GM13977 (cell line): ENCODE measurements around the gene ASIC2.

Source experiments
- DNase-seq: peaks from one replicate; pipeline ENCODE4 v3.0.0; 2012; ENCODE audit warnings: low spot score
- CTCF ChIP-seq: IDR thresholded peaks from 2 replicates; pipeline ENCODE4 v1.5.1; 2012; ENCODE audit warnings: mild to moderate bottlenecking, control low read depth; ENCODE audit not compliant: insufficient read depth; ENCODE audit errors: extremely low read depth, missing control alignments
- in situ Hi-C: fragments of 300-500 bp; cut with MboI; formaldehyde crosslinking; loops from one replicate; pipeline ENCODE4 v1.12.0; 2022; ENCODE audit warnings: low sequenced_read_pairs, low pct_unique_long_range_greater_than_20kb, mixed read lengths, inconsistent platforms; ENCODE audit not compliant: unreplicated experiment

Gene ASIC2

DNA sequence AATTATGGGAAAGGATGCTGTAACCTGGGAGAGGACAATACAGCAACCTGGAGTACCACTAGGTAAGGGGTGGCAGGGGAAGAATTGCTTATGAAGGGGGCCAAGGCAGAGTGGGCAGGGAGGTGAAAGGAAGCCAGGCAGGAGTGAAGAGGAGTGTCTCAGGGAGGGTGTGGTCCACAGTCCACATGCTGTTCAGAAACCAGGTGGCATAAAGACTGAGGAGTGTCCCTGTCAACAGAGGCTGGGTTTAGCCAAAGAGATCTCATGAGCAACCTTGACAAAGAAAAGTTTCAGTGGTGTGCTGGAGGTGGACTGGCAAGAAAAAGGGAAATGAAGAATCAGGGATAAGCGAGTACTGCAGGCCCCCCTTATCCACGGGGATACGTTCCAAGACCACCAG, 213.0 kb downstream of the ASIC2 start:
- in situ Hi-C loops = no loop called here
- TF ChIP-seq CTCF = no peak
- DNase-seq = no peak

- in situ Hi-C loops = no loop called here
- TF ChIP-seq CTCF = no peak
- DNase-seq = no peak
Observed at GRCh38 chr17:33079201-33079600, 213.9 kb downstream of the ASIC2 start.

GRCh38 chr17:33076979-33077378, 216.1 kb downstream of the ASIC2 start:
- no peak for TF ChIP-seq CTCF
- no peak for DNase-seq
- in situ Hi-C loops = no loop called here

GRCh38 chr17:33073416-33073815, 219.7 kb downstream of the ASIC2 start:
- in situ Hi-C loops = no loop called here

GRCh38 chr17:33072421-33073161, 220.5 kb downstream of the ASIC2 start:
- in situ Hi-C loops = no loop called here
- TF ChIP-seq CTCF = no peak
- DNase-seq = no peak

More at GRCh38 chr17:33073416-33073815, 219.7 kb downstream of the ASIC2 start:
- TF ChIP-seq CTCF = no peak
- DNase-seq = no peak

DNA sequence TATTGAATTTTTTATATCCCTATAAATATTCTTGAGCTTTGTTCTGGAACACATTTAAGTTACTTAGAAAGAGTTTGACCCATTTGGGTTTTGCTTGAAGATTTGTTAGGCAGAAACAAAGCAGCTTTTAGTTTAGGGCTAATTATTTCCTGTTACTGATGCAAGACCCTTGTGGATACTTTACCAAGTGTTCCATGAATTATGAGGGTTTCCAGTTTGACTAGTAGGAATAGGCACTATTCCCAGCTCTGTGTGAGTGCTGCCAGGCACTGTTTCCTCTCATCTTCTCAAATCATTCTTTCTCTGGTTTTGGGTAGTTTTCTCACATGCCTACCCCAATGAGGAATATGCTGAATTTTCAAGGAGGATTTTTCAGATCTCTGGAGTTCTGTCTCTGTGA, 221.4 kb downstream of the ASIC2 start:
- in situ Hi-C loops = no loop called here
- no peak for TF ChIP-seq CTCF
- no peak for DNase-seq
